HepG2 (cell line): ENCODE measurements around the gene PRR15L. TPM values are rescaled to one million over a fixed set of nuclear protein-coding genes. Genes with fewer than 3 reads are reported as not detected.

Experiments
- ATF7 ChIP-seq, 2 experiments: fragments of 450-650 bp in 1 of 2; sonication (generic) in 1 of 2; formaldehyde crosslinking in 1 of 2; IDR thresholded peaks; 2 replicates each; pipeline versions ENCODE4 v1.4.0 to v1.6.1; 2016 to 2020; ENCODE audit warnings: antibody characterized with exemption in 1 of 2, mild to moderate bottlenecking in 1 of 2, missing genetic modification reagents in 1 of 2
- CHD4 ChIP-seq: fragments of 200-600 bp; sonication (generic); IDR thresholded peaks from 2 replicates; pipeline ENCODE4 v1.7.0; 2017; ENCODE audit warnings: mild to moderate bottlenecking, low read length, borderline replicate concordance
- HHEX ChIP-seq: IDR thresholded peaks from 2 replicates; pipeline ENCODE4 v1.6.1; 2016; ENCODE audit warnings: control low read depth
- MXI1 ChIP-seq: IDR thresholded peaks from 3 replicates; pipeline ENCODE4 v1.6.1; 2012; ENCODE audit warnings: low read depth, low read length, inconsistent platforms, borderline replicate concordance
- NFRKB ChIP-seq: fragments of 450-650 bp; IDR thresholded peaks from 2 replicates; pipeline ENCODE4 v1.6.1; 2017
- NR3C1 ChIP-seq: sonication (generic); formaldehyde crosslinking; IDR thresholded peaks from 2 replicates; pipeline ENCODE4 v1.4.0; 2020; ENCODE audit warnings: missing genetic modification reagents
- PPARG ChIP-seq: conservative IDR thresholded peaks from 2 replicates; pipeline ENCODE4 v1.6.1; 2016; ENCODE audit warnings: missing biosample characterization, missing genetic modification reagents
- RBM22 ChIP-seq: fragments of 200-400 bp; formaldehyde crosslinking; optimal IDR thresholded peaks from 2 replicates; pipeline ENCODE3; 2017; ENCODE audit warnings: mild to moderate bottlenecking, low read length, moderate library complexity
- ZBTB1 ChIP-seq: sonication (generic); formaldehyde crosslinking; IDR thresholded peaks from 2 replicates; pipeline ENCODE4 v1.4.0; 2020; ENCODE audit warnings: missing genetic modification reagents, borderline replicate concordance
- ZFP90 ChIP-seq: sonication (generic); formaldehyde crosslinking; IDR thresholded peaks from 2 replicates; pipeline ENCODE4 v1.8.0; 2022; ENCODE audit warnings: missing genetic modification reagents, mild to moderate bottlenecking, inconsistent platforms, borderline replicate concordance
- ZNF672 ChIP-seq: sonication (generic); formaldehyde crosslinking; IDR thresholded peaks from 2 replicates; pipeline ENCODE4 v1.8.1; 2022; ENCODE audit warnings: missing genetic modification reagents
- polyA plus RNA-seq, 8 experiments: library from polyadenylated mRNA; depleted of rRNA in 3 of 8; stranded (reverse) in 7 of 8; unstranded in 1 of 8; fragments of >200 nt; fragmentation: Illumina TruSeq in 4 of 8; extraction: Trizol in 4 of 8; gene quantifications; 2 replicates each; pipeline versions ENCODE4 v1.2.1 to v1.2.3, GENCODE V29; 2011 to 2016; ENCODE audit warnings: low read depth in 4 of 8, missing spikeins in 1 of 8, mixed read lengths in 1 of 8; ENCODE audit not compliant: insufficient read depth in 1 of 8
- total RNA-seq, 5 experiments: library from RNA; depleted of rRNA; stranded (reverse); fragments of >200 nt; fragmentation: Illumina TruSeq; extraction: Trizol; gene quantifications; 2 replicates each; pipeline ENCODE4 v1.2.3, GENCODE V29; 2016; ENCODE audit warnings: low read depth in 1 of 5
- TF ChIP-seq, protein P1 (sequence below): sonication (generic); formaldehyde crosslinking; IDR thresholded peaks from 2 replicates; pipeline ENCODE4 v1.4.0; 2020; ENCODE audit warnings: missing genetic modification reagents, borderline replicate concordance
- TF ChIP-seq, protein P2 (sequence below): sonication (generic); formaldehyde crosslinking; IDR thresholded peaks from 2 replicates; pipeline ENCODE4 v1.4.0; 2020; ENCODE audit warnings: mild to moderate bottlenecking, missing genetic modification reagents
- TF ChIP-seq, protein P3 (sequence below): sonication (generic); formaldehyde crosslinking; IDR thresholded peaks from 2 replicates; pipeline ENCODE4 v1.4.0; 2020; ENCODE audit warnings: missing genetic modification reagents, mild to moderate bottlenecking, borderline replicate concordance

The PRR15L gene
- total and polyA plus RNA-seq, 2 of the 13 experiments (the other 11 are each of a cell fraction or from before 2014, with no cell fraction given), result 0.44 to 2.0 TPM

DNA sequence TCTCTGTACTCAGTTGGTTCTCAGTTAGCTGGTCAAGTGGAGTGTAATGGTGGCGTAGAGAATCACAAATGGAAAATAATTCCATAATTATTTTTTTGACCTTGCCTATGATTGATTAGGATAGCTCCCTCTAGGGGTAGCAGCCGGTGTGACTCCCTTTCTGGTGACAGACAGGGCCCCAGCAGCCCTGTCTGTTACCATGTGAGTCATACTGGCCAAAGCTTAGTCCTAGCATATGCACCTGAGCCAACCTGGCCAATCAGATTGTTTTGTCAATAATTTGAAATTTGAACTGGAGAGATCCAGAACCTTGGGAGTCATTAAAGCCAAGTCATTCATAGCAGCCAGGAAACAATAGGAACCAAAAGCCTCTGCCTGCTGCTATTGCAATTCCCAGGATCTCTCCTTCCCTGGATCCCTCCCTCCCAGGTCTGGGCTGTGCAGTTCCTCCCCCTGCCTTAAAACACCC lies 10.7 kb downstream of the PRR15L start (continued):
- TF ChIP-seq ZFP90 (no peak), ZBTB1 (CRISPR knock-in tag) (no peak), CHD4 (no peak), NR3C1 (CRISPR knock-in tag) (no peak), ATF7 (IDR thresholded peaks at IDR 0.05) (no peak), ATF7 (CRISPR knock-in tag; IDR thresholded peaks at IDR 0.05) (no peak), PPARG (CRISPR knock-in tag) (0 out of 2 replicates have a peak, but pooled peaks have one; percentile 26), HHEX (CRISPR knock-in tag) (no peak), RBM22 (no peak), ZNF672 (no peak), MXI1 (peak; percentile 74; the same call in 1 of the 3 replicates), NFRKB (no peak)
- TF ChIP-seq, protein P1, sequence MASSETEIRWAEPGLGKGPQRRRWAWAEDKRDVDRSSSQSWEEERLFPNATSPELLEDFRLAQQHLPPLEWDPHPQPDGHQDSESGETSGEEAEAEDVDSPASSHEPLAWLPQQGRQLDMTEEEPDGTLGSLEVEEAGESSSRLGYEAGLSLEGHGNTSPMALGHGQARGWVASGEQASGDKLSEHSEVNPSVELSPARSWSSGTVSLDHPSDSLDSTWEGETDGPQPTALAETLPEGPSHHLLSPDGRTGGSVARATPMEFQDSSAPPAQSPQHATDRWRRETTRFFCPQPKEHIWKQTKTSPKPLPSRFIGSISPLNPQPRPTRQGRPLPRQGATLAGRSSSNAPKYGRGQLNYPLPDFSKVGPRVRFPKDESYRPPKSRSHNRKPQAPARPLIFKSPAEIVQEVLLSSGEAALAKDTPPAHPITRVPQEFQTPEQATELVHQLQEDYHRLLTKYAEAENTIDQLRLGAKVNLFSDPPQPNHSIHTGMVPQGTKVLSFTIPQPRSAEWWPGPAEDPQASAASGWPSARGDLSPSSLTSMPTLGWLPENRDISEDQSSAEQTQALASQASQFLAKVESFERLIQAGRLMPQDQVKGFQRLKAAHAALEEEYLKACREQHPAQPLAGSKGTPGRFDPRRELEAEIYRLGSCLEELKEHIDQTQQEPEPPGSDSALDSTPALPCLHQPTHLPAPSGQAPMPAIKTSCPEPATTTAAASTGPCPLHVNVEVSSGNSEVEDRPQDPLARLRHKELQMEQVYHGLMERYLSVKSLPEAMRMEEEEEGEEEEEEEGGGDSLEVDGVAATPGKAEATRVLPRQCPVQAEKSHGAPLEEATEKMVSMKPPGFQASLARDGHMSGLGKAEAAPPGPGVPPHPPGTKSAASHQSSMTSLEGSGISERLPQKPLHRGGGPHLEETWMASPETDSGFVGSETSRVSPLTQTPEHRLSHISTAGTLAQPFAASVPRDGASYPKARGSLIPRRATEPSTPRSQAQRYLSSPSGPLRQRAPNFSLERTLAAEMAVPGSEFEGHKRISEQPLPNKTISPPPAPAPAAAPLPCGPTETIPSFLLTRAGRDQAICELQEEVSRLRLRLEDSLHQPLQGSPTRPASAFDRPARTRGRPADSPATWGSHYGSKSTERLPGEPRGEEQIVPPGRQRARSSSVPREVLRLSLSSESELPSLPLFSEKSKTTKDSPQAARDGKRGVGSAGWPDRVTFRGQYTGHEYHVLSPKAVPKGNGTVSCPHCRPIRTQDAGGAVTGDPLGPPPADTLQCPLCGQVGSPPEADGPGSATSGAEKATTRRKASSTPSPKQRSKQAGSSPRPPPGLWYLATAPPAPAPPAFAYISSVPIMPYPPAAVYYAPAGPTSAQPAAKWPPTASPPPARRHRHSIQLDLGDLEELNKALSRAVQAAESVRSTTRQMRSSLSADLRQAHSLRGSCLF, result no peak
- TF ChIP-seq, protein P2, sequence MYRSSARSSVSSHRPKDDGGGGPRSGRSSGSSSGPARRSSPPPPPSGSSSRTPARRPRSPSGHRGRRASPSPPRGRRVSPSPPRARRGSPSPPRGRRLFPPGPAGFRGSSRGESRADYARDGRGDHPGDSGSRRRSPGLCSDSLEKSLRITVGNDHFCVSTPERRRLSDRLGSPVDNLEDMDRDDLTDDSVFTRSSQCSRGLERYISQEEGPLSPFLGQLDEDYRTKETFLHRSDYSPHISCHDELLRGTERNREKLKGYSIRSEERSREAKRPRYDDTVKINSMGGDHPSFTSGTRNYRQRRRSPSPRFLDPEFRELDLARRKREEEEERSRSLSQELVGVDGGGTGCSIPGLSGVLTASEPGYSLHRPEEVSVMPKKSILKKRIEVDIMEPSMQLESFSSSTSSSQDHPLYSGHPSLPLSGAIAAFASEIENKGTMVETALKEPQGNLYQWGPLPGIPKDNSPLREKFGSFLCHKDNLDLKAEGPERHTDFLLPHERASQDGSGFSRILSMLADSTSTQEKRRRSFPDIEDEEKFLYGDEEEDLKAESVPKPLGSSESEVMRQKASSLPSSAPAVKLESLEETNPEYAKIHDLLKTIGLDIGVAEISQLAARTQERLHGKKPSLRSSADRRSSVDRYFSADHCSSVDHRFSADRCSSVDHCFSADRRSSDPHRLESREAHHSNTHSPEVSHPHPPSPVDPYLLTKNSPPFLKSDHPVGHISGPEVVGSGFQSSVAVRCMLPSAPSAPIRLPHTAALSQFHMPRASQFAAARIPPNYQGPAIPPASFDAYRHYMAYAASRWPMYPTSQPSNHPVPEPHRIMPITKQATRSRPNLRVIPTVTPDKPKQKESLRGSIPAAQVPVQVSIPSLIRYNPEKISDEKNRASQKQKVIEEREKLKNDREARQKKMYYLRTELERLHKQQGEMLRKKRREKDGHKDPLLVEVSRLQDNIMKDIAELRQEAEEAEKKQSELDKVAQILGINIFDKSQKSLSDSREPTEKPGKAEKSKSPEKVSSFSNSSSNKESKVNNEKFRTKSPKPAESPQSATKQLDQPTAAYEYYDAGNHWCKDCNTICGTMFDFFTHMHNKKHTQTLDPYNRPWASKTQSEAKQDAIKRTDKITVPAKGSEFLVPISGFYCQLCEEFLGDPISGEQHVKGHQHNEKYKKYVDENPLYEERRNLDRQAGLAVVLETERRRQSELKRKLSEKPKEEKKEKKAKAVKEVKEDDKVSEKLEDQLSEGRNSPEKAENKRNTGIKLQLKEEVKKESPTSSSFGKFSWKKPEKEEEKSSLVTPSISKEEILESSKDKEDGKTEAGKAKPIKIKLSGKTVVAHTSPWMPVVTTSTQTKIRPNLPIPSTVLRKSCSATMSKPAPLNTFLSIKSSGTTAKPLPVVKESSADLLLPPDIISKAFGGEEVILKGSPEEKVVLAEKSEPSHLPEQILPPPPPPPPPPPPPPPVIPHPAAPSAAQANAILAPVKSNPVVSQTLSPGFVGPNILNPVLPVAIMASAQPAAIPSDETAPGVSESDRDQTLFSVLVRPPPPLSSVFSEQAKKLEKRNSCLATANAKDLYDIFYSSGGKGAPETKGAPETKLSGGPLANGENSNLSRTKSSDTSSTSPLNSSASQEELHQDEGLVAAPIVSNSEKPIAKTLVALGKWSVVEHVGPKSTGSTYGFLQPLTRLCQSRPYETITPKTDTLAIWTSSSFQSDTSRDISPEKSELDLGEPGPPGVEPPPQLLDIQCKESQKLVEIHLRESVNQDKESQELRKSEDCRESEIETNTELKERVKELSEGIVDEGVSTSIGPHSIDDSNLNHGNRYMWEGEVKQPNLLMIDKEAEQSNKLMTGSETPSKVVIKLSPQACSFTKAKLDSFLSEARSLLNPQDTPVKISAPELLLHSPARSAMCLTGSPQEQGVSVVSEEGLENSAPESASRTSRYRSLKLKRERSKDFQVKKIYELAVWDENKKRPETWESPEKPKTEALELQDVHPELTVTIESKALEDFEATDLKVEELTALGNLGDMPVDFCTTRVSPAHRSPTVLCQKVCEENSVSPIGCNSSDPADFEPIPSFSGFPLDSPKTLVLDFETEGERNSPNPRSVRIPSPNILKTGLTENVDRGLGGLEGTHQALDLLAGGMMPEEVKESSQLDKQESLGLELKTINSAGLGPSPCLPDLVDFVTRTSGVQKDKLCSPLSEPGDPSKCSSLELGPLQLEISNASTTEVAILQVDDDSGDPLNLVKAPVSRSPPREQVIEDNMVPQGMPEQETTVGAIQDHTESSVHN, result no peak
- TF ChIP-seq, protein P3, sequence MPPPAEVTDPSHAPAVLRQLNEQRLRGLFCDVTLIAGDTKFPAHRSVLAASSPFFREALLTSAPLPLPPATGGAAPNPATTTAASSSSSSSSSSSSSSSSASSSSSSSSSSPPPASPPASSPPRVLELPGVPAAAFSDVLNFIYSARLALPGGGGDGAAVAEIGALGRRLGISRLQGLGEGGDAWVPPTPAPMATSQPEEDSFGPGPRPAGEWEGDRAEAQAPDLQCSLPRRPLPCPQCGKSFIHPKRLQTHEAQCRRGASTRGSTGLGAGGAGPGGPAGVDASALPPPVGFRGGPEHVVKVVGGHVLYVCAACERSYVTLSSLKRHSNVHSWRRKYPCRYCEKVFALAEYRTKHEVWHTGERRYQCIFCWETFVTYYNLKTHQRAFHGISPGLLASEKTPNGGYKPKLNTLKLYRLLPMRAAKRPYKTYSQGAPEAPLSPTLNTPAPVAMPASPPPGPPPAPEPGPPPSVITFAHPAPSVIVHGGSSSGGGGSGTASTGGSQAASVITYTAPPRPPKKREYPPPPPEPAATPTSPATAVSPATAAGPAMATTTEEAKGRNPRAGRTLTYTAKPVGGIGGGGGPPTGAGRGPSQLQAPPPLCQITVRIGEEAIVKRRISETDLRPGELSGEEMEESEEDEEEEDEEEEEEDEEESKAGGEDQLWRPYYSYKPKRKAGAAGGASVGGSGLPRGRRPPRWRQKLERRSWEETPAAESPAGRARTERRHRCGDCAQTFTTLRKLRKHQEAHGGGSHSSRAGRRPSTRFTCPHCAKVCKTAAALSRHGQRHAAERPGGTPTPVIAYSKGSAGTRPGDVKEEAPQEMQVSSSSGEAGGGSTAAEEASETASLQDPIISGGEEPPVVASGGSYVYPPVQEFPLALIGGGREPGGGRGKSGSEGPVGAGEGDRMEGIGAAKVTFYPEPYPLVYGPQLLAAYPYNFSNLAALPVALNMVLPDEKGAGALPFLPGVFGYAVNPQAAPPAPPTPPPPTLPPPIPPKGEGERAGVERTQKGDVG, result no peak
